HepG2 (cell line): ENCODE measurements around the gene FMNL2. TPM values are rescaled to one million over a fixed set of nuclear protein-coding genes. Genes with fewer than 3 reads are reported as not detected.
A peak's percentile ranks its signal among the peaks of the same experiment; 100 is the strongest.

ENCODE experiments used
- FOXA1 ChIP-seq, 2 experiments: fragments of 450-650 bp in 1 of 2; sonication (generic) in 1 of 2; formaldehyde crosslinking in 1 of 2; IDR thresholded peaks; 2 replicates each; pipeline versions ENCODE4 v1.4.0 to v1.6.1; 2016 to 2020; ENCODE audit warnings: missing genetic modification reagents in 1 of 2
- FOXP1 ChIP-seq, 2 experiments: fragments of 450-650 bp in 1 of 2; IDR thresholded peaks; 2 replicates each; pipeline ENCODE4 v1.6.1; 2017 to 2018; ENCODE audit warnings: antibody characterized with exemption in 1 of 2
- NR1H2 ChIP-seq: sonication (generic); formaldehyde crosslinking; IDR thresholded peaks from 2 replicates; pipeline ENCODE4 v1.8.1; 2022; ENCODE audit warnings: low read depth, missing genetic modification reagents, borderline replicate concordance
- NR2F2 ChIP-seq: IDR thresholded peaks from 2 replicates; pipeline ENCODE4 v1.6.1; 2012; ENCODE audit warnings: low read depth, inconsistent platforms, borderline replicate concordance
- REPIN1 ChIP-seq: sonication (generic); formaldehyde crosslinking; IDR thresholded peaks from 2 replicates; pipeline ENCODE4 v1.8.0; 2022; ENCODE audit warnings: missing genetic modification reagents, low read depth, mild to moderate bottlenecking, borderline replicate concordance
- SNAI1 ChIP-seq: sonication (generic); formaldehyde crosslinking; IDR thresholded peaks from 2 replicates; pipeline ENCODE4 v1.5.0; 2020; ENCODE audit warnings: mild to moderate bottlenecking, missing genetic modification reagents, borderline replicate concordance
- SUZ12 ChIP-seq: fragments of 150-350 bp; IDR thresholded peaks from 2 replicates; pipeline ENCODE4 v1.6.1; 2014; ENCODE audit warnings: low read depth, low read length
- TCF12 ChIP-seq, 2 experiments: fragments of 450-650 bp in 1 of 2; sonication (generic) in 1 of 2; formaldehyde crosslinking in 1 of 2; IDR thresholded peaks; 2 replicates each; pipeline versions ENCODE4 v1.6.1 to v1.8.0; 2017 to 2022; ENCODE audit warnings: antibody characterized with exemption in 1 of 2, mild to moderate bottlenecking in 1 of 2, missing genetic modification reagents in 1 of 2, moderate library complexity in 1 of 2
- ZFX ChIP-seq: sonication (generic); formaldehyde crosslinking; IDR thresholded peaks from 2 replicates; pipeline ENCODE4 v1.4.0; 2020; ENCODE audit warnings: mild to moderate bottlenecking, low read depth, missing genetic modification reagents, moderate library complexity
- ZNF296 ChIP-seq: sonication (generic); formaldehyde crosslinking; conservative IDR thresholded peaks from 2 replicates; pipeline ENCODE4 v1.5.0; 2020; ENCODE audit warnings: mild to moderate bottlenecking, missing genetic modification reagents
- ZNF326 ChIP-seq: sonication (generic); formaldehyde crosslinking; IDR thresholded peaks from 2 replicates; pipeline ENCODE4 v1.4.0; 2020; ENCODE audit warnings: missing genetic modification reagents, borderline replicate concordance
- ZNF432 ChIP-seq: sonication (generic); formaldehyde crosslinking; IDR thresholded peaks from 2 replicates; pipeline ENCODE4 v1.5.0; 2020; ENCODE audit warnings: missing genetic modification reagents, mild to moderate bottlenecking, borderline replicate concordance
- ZNF484 ChIP-seq: sonication (generic); formaldehyde crosslinking; IDR thresholded peaks from 2 replicates; pipeline ENCODE4 v1.5.1; 2020; ENCODE audit warnings: mild to moderate bottlenecking, low read depth, missing genetic modification reagents, borderline replicate concordance
- ZNF570 ChIP-seq: sonication (generic); formaldehyde crosslinking; IDR thresholded peaks from 2 replicates; pipeline ENCODE4 v1.4.0; 2020; ENCODE audit warnings: mild to moderate bottlenecking, missing genetic modification reagents, borderline replicate concordance
- ZNF615 ChIP-seq: sonication (generic); formaldehyde crosslinking; IDR thresholded peaks from 2 replicates; pipeline ENCODE4 v1.5.0; 2020; ENCODE audit warnings: mild to moderate bottlenecking, missing genetic modification reagents, borderline replicate concordance
- ZNF768 ChIP-seq: sonication (generic); formaldehyde crosslinking; IDR thresholded peaks from 2 replicates; pipeline ENCODE4 v1.4.0; 2020; ENCODE audit warnings: missing genetic modification reagents
- polyA plus RNA-seq, 8 experiments: library from polyadenylated mRNA; depleted of rRNA in 3 of 8; stranded (reverse) in 7 of 8; unstranded in 1 of 8; fragments of >200 nt; fragmentation: Illumina TruSeq in 4 of 8; extraction: Trizol in 4 of 8; gene quantifications; 2 replicates each; pipeline versions ENCODE4 v1.2.1 to v1.2.3, GENCODE V29; 2011 to 2016; ENCODE audit warnings: low read depth in 4 of 8, missing spikeins in 1 of 8, mixed read lengths in 1 of 8; ENCODE audit not compliant: insufficient read depth in 1 of 8
- total RNA-seq, 5 experiments: library from RNA; depleted of rRNA; stranded (reverse); fragments of >200 nt; fragmentation: Illumina TruSeq; extraction: Trizol; gene quantifications; 2 replicates each; pipeline ENCODE4 v1.2.3, GENCODE V29; 2016; ENCODE audit warnings: low read depth in 1 of 5
- TF ChIP-seq, protein P1 (sequence below): sonication (generic); formaldehyde crosslinking; IDR thresholded peaks from 2 replicates; pipeline ENCODE4 v1.4.0; 2020; ENCODE audit warnings: low read depth, missing genetic modification reagents
- TF ChIP-seq, protein P2 (sequence below): IDR thresholded peaks from 2 replicates; pipeline ENCODE4 v1.6.1; 2016
- TF ChIP-seq, protein P3 (sequence below): IDR thresholded peaks from 2 replicates; pipeline ENCODE4 v1.6.1; 2016
- TF ChIP-seq, protein P4 (sequence below): sonication (generic); formaldehyde crosslinking; IDR thresholded peaks from 2 replicates; pipeline ENCODE4 v1.5.1; 2020; ENCODE audit warnings: missing genetic modification reagents, mild to moderate bottlenecking, borderline replicate concordance

Gene FMNL2
- total and polyA plus RNA-seq, 2 of the 13 experiments (the other 11 are each of a cell fraction or from before 2014, with no cell fraction given): 66.5 to 67.7 TPM

DNA sequence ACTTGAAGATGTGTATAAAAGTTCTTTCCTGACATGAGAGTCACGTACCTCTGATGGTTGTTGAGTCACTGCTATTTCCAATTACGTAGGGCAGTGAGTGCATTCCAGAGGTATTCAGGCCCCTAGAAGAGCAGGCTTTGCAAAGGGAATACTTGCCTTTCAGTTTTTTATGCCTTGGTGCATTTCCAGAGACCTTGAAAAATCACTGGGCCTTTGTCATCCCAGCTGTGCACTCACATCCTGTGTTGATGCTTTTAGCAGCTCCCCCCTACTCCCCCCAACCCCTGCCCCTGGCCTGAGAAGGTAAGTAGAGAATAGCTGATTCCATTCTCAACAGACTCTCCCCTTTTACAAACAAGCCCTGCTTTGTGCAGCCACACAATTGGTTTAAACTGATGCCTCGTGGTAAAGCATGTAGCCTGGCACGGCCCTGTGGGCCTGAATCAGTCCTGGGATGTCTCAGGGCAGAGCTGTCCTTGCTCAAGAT, 208.1 kb downstream of the FMNL2 start (continued):
- TF ChIP-seq TCF12 (IDR thresholded peaks at IDR 0.05): no peak
- no peak for TF ChIP-seq TCF12 (CRISPR knock-in tag; IDR thresholded peaks at IDR 0.05)
- no peak for TF ChIP-seq ZFX (CRISPR knock-in tag)
- no peak for TF ChIP-seq FOXP1 (IDR thresholded peaks at IDR 0.05)
- TF ChIP-seq FOXP1 (CRISPR knock-in tag; IDR thresholded peaks at IDR 0.05): peak; percentile 41; the same call in 1 of the 2 replicates
- no peak for TF ChIP-seq ZNF570 (CRISPR knock-in tag)
- TF ChIP-seq NR1H2 (CRISPR knock-in tag): no peak
- TF ChIP-seq ZNF615 (CRISPR knock-in tag): no peak
- TF ChIP-seq ZNF296 (CRISPR knock-in tag): no peak
- TF ChIP-seq, protein P1, sequence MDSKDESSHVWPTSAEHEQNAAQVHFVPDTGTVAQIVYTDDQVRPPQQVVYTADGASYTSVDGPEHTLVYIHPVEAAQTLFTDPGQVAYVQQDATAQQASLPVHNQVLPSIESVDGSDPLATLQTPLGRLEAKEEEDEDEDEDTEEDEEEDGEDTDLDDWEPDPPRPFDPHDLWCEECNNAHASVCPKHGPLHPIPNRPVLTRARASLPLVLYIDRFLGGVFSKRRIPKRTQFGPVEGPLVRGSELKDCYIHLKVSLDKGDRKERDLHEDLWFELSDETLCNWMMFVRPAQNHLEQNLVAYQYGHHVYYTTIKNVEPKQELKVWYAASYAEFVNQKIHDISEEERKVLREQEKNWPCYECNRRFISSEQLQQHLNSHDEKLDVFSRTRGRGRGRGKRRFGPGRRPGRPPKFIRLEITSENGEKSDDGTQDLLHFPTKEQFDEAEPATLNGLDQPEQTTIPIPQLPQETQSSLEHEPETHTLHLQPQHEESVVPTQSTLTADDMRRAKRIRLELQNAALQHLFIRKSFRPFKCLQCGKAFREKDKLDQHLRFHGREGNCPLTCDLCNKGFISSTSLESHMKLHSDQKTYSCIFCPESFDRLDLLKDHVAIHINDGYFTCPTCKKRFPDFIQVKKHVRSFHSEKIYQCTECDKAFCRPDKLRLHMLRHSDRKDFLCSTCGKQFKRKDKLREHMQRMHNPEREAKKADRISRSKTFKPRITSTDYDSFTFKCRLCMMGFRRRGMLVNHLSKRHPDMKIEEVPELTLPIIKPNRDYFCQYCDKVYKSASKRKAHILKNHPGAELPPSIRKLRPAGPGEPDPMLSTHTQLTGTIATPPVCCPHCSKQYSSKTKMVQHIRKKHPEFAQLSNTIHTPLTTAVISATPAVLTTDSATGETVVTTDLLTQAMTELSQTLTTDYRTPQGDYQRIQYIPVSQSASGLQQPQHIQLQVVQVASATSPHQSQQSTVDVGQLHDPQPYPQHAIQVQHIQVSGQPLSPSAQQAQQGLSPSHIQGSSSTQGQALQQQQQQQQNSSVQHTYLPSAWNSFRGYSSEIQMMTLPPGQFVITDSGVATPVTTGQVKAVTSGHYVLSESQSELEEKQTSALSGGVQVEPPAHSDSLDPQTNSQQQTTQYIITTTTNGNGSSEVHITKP (CRISPR knock-in tag): 0 out of 2 replicates have a peak, but pooled peaks have one; percentile 29
- TF ChIP-seq ZNF326: no peak
- no peak for TF ChIP-seq SNAI1 (CRISPR knock-in tag)
- no peak for TF ChIP-seq FOXA1 (IDR thresholded peaks at IDR 0.05)
- TF ChIP-seq FOXA1 (CRISPR knock-in tag; IDR thresholded peaks at IDR 0.05): no peak
- TF ChIP-seq, protein P2, sequence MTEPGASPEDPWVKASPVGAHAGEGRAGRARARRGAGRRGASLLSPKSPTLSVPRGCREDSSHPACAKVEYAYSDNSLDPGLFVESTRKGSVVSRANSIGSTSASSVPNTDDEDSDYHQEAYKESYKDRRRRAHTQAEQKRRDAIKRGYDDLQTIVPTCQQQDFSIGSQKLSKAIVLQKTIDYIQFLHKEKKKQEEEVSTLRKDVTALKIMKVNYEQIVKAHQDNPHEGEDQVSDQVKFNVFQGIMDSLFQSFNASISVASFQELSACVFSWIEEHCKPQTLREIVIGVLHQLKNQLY (CRISPR knock-in tag): no peak
- TF ChIP-seq ZNF768 (CRISPR knock-in tag): no peak
- TF ChIP-seq REPIN1: no peak
- no peak for TF ChIP-seq ZNF432 (CRISPR knock-in tag)
- TF ChIP-seq NR2F2: no peak
- TF ChIP-seq, protein P3, sequence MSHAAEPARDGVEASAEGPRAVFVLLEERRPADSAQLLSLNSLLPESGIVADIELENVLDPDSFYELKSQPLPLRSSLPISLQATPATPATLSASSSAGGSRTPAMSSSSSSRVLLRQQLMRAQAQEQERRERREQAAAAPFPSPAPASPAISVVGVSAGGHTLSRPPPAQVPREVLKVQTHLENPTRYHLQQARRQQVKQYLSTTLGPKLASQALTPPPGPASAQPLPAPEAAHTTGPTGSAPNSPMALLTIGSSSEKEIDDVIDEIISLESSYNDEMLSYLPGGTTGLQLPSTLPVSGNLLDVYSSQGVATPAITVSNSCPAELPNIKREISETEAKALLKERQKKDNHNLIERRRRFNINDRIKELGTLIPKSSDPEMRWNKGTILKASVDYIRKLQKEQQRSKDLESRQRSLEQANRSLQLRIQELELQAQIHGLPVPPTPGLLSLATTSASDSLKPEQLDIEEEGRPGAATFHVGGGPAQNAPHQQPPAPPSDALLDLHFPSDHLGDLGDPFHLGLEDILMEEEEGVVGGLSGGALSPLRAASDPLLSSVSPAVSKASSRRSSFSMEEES (CRISPR knock-in tag): no peak
- no peak for TF ChIP-seq ZNF484
- TF ChIP-seq, protein P4, sequence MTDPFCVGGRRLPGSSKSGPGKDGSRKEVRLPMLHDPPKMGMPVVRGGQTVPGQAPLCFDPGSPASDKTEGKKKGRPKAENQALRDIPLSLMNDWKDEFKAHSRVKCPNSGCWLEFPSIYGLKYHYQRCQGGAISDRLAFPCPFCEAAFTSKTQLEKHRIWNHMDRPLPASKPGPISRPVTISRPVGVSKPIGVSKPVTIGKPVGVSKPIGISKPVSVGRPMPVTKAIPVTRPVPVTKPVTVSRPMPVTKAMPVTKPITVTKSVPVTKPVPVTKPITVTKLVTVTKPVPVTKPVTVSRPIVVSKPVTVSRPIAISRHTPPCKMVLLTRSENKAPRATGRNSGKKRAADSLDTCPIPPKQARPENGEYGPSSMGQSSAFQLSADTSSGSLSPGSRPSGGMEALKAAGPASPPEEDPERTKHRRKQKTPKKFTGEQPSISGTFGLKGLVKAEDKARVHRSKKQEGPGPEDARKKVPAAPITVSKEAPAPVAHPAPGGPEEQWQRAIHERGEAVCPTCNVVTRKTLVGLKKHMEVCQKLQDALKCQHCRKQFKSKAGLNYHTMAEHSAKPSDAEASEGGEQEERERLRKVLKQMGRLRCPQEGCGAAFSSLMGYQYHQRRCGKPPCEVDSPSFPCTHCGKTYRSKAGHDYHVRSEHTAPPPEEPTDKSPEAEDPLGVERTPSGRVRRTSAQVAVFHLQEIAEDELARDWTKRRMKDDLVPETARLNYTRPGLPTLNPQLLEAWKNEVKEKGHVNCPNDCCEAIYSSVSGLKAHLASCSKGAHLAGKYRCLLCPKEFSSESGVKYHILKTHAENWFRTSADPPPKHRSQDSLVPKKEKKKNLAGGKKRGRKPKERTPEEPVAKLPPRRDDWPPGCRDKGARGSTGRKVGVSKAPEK (CRISPR knock-in tag): no peak
- TF ChIP-seq SUZ12: no peak
